Glomerular endothelial cell (primary cell): Measurements from ENCODE around the gene RASA3. TPM values are rescaled to one million over a fixed set of nuclear protein-coding genes. Genes with fewer than 3 reads are reported as not detected.
"Not testable (repeated sequence)": the region's sequence is repeated elsewhere in the genome, so short reads cannot be mapped to it uniquely, and the experiment has no call there.

Experiments
- DNase-seq: peaks from one replicate; pipeline ENCODE4 v3.0.0-alpha.2; 2011; ENCODE audit warnings: low read depth, low spot score; ENCODE audit errors: extremely low read depth
- total RNA-seq: library from RNA; depleted of rRNA; stranded (reverse); fragments of >200 nt; gene quantifications from 2 replicates; pipeline ENCODE4 v1.2.3, GENCODE V29; 2015

RASA3 gene
- total RNA-seq, 1 donor from 2014 or later: 73.2 TPM

GRCh38 chr13:114115796-114116195 lies 16.6 kb downstream of the RASA3 start:
- DNase-seq: no peak

DNA sequence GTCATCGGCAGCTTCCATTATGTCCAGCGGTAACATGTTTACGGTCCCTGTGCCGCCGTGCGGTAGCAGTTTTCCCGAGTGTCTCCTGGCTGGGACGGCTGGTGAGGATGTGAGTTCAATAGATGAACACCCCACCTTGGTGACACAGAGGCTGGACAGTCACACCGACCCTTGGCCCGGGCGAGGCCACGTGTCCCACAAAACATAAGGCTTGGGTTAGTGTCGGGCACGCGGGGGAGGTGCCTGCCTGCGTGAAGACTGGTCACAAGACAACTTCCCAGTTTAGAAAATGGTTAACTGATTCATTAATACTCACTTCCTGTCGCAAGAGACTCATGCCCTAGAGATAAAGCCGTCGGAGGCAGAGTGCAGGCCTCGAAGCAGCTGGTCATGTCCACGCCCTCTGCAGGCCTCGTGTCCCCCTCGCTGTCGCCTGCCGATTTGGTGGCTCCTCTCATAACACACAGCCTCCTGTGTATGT lies 17.2 kb downstream of the RASA3 start:
- DNase-seq: no peak

- not testable (repeated sequence) for DNase-seq
Observed at GRCh38 chr13:114114666-114115065, 17.8 kb downstream of the RASA3 start.

DNA sequence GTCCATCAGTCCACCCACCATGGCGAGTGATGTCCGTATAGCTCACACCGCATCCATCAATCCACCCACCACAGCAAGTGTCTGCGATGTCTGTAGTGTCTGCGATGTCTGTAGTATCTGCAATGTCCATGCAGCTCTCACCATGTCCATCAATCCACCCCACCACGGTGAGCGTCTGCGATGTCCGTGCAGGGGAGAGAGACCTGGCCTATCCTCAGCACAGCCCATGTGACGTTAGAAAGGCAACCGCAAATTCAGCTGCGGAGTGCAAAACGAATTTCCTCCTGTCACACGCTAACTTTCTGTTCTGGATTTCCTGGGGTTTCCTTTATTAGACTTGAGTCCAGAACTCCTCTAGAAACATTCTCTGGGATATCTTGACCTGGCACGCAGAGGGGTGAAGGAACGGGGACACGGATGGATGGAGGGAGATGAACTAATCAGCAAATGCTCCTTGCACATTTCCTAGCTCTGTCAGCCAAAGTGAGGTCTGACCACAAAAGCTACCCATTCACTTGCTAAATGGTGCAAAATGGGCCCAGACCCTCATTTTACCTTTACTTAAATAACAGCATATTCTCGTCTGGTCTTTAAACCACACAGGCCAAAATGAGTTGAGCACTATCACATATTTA lies 18.3 kb downstream of the RASA3 start:
- DNase-seq: no peak

GRCh38 chr13:114113395-114113794 lies 19.0 kb downstream of the RASA3 start:
- not testable (repeated sequence) for DNase-seq

DNA sequence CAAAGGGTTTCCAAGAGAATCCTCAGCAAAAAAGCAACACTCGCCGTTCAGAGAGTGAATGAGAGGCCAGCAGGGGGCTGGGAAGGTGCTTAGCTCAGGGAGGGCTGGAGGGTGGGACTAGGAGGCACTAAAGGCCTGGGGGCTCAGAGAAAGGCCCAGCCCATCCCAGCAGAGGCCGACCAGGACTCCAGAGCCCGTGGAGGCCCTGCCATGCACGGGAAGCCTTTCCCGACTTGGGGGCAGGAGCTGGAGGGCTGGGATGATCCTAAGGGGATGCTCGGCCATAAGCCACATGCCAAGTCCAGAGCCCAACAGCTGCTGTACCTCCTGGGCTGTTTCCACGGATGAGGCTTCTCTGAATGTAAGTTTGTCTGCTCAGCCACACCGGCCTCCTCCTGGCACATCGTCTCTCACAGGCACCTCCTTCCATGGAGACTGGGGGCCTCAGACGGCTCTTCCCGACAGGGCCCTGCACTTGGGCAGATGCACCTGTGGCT lies 19.5 kb downstream of the RASA3 start:
- no peak for DNase-seq

DNA sequence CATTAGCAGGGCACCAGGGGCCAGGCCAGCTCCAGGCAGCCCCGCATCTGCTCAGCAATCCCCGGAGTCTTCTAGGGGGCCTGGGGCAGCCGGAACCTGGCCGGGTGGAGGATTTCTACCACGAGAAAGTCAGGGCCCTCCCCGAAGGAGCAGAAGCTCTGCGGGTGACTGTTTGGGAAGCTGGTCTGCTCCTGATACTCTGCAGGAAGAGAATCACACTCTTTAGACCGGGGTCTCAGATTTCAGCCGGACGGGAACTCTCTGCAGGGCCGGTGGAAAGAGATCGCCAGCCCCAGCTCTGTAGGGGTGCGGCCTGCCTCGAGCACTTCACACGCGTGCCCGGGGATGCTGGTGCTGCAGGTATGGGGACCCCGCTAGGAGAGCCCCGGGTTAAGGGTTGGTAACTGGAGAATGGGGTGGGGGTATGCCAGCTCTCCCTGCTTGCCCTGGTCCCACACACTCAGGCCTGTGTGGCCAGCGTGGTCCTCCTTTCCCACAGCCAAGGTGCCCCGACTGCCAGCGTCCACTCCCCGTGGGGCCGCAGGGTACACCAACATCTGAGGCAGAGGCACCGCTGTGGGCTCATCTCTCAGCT lies 20.1 kb downstream of the RASA3 start:
- DNase-seq: no peak

GRCh38 chr13:114111577-114111976 lies 20.8 kb downstream of the RASA3 start:
- no peak for DNase-seq

DNA sequence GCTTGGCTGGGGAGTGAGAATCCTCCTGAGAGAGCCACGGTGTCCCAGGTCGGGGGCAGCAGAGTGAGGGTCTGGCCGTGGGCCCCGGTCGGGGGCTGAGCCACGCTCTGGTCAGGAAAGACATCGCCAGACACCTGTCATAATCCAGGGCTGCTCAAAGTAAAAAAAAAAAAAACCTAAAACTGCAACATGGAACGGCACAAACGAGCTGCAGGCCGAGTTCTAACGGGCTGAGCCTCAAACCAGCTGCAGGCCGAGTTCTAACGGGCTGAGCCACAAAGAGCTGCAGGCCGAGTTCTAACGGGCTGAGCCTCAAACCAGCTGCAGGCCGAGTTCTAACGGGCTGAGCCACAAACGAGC lies 21.6 kb downstream of the RASA3 start:
- DNase-seq: not testable (repeated sequence)

DNA sequence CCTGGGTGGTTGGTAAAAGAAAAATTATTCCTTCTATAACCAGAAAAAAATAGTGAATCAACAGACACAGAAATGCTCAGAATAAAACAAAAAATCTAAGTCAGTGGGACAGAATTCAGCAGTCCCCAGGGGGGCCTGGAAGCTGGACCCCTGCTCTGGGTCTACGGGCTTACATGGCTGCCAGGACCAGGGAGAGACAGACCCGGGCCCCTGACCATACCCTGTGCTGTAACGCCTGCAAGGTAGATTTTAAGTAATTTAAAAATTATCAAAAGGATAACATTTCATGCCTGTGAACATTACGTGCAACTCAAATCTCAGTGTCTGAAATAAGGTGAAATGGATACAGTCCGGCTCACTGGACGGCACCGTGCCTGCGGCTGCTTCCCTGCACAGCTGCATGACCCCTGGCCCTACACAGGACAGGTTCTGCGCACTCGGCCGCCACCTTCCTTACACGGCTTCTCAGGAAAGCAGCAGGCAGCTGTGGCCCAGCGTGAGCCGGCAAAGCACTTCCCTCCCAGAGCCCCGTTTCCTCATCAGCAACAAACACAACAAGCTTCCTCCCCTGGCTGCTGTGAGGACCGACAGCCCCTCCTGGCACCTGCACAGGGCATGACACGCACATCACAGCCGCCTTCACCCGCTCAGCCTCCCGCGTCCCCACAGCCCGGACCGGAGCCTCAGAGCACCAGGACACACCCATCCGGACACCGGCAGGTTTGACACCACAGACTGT lies 22.2 kb downstream of the RASA3 start:
- DNase-seq: no peak

GRCh38 chr13:114109641-114110041 lies 22.8 kb downstream of the RASA3 start:
- no peak for DNase-seq

- no peak for DNase-seq
Observed at GRCh38 chr13:114108894-114109293, 23.5 kb downstream of the RASA3 start.

DNA sequence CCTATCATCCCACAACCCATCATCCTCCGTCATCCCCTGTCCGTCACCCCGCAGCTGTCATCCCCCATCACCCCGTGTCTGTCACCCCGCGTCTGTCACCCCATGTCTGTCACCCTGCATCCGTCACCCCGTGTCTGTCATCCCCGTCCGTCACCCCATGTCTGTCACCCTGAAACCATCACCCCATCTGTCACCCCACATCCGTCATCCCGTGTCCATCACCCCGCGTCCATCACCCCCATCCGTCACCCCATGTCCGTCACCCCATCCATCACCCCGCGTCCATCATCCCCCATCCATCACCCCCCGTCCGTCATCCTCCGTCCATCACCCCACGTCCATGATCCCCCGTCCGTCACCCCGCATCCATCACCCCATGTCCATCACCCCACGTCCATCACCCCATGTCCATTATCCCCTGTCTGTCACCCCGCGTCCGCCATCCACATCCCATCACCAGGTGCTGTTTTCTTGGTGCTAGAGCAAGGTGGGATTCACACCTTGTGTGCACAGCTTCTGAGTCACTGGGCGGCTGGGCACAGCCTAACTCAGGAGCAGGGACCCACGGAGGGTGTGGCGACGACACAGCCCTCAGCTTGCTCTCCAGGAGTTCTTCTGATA lies 24.2 kb downstream of the RASA3 start:
- no peak for DNase-seq

DNA sequence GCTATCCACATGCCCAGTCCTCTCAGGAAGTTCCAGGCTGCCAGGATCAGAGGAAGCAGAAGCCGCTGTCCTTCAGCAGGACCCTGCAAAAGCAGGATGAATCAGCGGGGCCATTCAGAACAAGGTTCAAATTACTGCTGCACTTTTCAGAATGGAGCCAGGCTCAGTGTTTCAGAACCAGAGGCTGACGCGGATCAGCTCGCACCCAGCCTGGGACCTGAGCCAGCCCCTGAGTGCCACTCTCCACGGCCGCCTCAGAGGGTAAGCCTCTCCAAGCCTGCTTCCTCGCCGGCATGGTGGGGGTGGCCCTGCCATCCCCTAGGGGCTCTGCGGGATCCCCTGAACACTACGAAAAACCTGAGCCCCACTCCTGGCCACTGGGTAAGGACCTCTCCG lies 24.7 kb downstream of the RASA3 start:
- DNase-seq: no peak

- no peak for DNase-seq
Observed at GRCh38 chr13:114106991-114107685, 25.3 kb downstream of the RASA3 start.

DNA sequence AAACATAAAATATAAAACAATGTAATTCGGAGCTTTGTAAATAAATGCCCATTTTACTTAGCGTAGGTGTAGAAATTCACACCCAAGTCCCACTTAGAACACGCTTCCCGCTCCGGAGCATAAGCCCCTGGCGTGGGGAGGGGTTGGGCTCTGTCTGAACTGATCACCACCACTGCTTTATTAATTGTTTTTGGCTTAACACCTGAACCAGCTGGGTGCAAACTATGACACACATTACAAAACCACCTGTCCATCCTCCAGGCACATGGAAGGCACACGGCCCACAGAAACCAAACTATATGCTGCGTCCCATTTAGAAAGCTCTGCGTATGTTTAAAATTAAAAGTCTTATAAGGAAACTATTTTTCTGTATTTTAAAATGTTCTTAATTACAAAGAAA lies 25.9 kb downstream of the RASA3 start:
- no peak for DNase-seq

GRCh38 chr13:114105521-114106225 lies 26.8 kb downstream of the RASA3 start:
- DNase-seq: no peak

DNA sequence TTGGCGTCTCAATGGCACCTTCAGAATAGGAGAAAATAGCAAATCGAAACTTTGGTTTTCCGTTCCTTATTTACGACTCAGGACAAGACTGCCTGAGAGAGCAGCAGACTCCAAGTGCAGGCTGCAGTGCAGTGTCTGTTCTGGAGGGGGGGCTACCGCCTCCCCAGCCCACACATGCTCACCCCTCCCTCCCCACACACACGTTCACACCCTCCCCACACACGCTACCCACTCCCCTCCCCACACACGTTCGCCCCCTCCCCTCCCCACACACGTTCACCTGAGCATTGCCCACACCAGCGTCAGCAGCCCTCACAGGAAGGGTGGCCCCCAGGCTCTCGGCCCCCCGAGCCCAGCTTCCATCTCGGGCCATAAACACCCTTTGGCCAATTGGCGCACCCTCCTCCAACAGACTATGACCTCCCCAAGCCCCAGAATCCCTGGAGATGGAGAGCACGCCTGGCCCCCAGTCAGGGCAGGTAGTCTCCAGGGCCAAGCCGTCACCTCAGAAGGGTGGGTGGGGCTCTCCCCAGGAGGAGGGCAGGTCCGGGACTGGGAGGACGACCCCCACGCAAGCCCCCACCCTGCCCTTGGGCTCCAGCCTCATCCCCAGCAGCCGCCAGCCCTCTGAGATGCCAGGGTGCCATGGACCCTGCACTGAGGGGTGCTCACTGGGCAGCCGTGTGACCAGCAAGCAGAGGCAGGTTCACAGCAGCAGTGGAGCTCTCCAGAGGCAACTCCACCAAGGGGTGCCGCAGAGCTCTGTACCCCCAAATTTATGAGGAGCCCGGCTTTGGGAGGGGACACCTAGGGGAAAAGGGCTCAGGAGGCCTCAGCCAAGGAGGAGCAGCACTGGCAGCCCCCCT lies 27.5 kb downstream of the RASA3 start:
- DNase-seq: no peak
